ENCODE data around the gene MEGF11. TPM values are rescaled to one million over a fixed set of nuclear protein-coding genes. Genes with fewer than 3 reads are reported as not detected.

The MEGF11 gene
- total RNA-seq, 4 donors from 2014 or later, result 0.20 TPM; not detected in 3

GRCh38 chr15:66224946-66225345 is 28.6 kb downstream of the MEGF11 start:
- no peaks in the 10 kb centered on the region for H3K27me3 ChIP-seq
- no peaks in the 10 kb centered on the region for H3K4me1 ChIP-seq
- H3K9me3 ChIP-seq, result no peaks in the 10 kb centered on the region
- no peak overlapping the region for H3K4me3 ChIP-seq (replicated peaks in 1 of 3)
- no peak overlapping the region for H3K27ac ChIP-seq
- H3K36me3 ChIP-seq, result no peaks in the 10 kb centered on the region
- peak; percentile 91 to 92 for DNase-seq
- intact Hi-C loops (cut with DNase I), result no loop called here
- WGBS, 2 donors, result 31 to 34% methylated on average over 6 of the region's 6 CpGs
- TF ChIP-seq POLR2A (IDR thresholded peaks at IDR 0.05), result no peak
- TF ChIP-seq, protein P1, sequence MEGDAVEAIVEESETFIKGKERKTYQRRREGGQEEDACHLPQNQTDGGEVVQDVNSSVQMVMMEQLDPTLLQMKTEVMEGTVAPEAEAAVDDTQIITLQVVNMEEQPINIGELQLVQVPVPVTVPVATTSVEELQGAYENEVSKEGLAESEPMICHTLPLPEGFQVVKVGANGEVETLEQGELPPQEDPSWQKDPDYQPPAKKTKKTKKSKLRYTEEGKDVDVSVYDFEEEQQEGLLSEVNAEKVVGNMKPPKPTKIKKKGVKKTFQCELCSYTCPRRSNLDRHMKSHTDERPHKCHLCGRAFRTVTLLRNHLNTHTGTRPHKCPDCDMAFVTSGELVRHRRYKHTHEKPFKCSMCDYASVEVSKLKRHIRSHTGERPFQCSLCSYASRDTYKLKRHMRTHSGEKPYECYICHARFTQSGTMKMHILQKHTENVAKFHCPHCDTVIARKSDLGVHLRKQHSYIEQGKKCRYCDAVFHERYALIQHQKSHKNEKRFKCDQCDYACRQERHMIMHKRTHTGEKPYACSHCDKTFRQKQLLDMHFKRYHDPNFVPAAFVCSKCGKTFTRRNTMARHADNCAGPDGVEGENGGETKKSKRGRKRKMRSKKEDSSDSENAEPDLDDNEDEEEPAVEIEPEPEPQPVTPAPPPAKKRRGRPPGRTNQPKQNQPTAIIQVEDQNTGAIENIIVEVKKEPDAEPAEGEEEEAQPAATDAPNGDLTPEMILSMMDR (IDR thresholded peaks at IDR 0.05), result peak in 1 of 6 experiments; percentile 15

DNA sequence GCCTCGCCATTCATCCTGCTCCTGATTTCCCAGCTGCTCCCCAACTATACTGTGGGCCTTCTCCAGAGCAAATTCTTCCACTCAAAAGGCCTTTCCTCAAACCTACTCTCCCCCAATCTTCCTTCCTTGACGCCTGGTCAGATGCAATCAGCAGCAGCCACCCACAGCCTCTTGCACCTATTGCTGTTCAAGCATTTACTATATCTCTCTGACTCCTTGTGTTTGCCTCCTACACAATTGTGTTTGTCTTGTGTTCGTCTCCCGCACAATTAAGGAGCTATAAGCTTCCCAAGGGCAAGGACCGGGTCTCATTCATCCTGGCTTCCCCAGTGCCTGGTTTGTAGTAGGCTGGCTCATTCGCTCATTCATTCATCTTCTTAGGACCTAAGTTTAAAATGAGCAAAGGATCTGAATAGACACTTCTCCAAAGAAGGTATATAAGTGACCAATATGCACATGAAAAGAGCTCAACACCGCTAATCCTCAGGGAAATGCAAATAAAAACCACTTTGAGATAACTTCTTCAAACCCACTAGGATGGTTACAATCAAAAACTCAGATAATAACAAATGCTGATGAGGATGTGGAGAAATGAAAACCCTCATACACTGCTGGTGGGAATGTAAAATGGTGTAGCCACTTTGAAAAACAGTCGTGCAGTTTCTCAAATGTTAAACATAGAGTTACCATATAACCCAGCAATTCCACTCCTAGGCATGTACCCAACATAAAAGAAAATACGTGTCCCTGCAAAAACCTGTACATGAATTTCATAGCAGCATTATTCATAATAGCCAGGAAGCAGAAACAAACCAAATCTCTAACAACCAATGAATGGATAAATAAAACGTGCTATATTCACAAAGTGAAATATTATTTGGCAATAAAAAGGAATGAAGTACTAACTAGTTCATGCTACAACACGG is 31.0 kb downstream of the MEGF11 start:
- Histone ChIP-seq H3K27me3 (no peaks in the 10 kb centered on the region), H3K36me3 (no peaks in the 10 kb centered on the region), H3K27ac (no peak overlapping the region), H3K9me3 (no peaks in the 10 kb centered on the region), H3K4me1 (no peaks in the 10 kb centered on the region), H3K4me3 (replicated peaks in 1 of 3) (no peak overlapping the region)
- TF ChIP-seq POLR2A (IDR thresholded peaks at IDR 0.05), result no peak
- TF ChIP-seq, protein P1 (IDR thresholded peaks at IDR 0.05), result no peak
- DNase-seq, result no peak
- WGBS, 2 donors, result 71 to 73% methylated on average over 11 of the region's 11 CpGs
- intact Hi-C loops (cut with DNase I), result no loop called here

DNA sequence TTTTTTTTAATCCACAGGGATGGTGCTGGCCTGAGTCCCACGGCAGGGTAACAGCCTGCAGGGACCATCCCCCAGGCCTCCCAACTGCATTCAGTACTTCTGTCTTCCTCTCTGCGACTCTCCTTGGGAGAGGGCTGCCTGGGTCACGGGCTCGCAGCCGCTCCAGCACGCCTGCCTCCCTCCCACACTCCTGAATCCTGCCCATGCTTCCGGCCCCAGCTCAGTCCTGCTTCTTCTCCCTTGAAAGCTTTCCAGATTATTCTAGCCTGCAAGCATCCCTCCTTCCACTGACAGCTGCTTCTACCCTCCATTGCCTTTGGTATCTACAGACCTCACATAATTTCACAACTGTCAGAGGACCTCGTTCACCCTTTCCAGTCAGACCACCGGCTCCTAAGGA is 32.4 kb downstream of the MEGF11 start:
- intact Hi-C loops (cut with DNase I), result no loop called here
- DNase-seq, result no peak
- Histone ChIP-seq H3K4me3 (replicated peaks in 1 of 3) (no peak overlapping the region), H3K4me1 (no peaks in the 10 kb centered on the region), H3K36me3 (no peaks in the 10 kb centered on the region), H3K9me3 (no peaks in the 10 kb centered on the region), H3K27me3 (no peaks in the 10 kb centered on the region), H3K27ac (no peak overlapping the region)
- 24 to 40% methylated on average over 9 of the region's 9 CpGs for WGBS, 2 donors
- TF ChIP-seq POLR2A (IDR thresholded peaks at IDR 0.05), result no peak
- TF ChIP-seq, protein P1 (IDR thresholded peaks at IDR 0.05), result no peak

- DNase-seq, result no peak
- TF ChIP-seq, protein P1 (IDR thresholded peaks at IDR 0.05), result no peak
- no peak for TF ChIP-seq POLR2A (IDR thresholded peaks at IDR 0.05)
- no peaks in the 10 kb centered on the region for H3K36me3 ChIP-seq
- 90 to 98% methylated on average over 6 of the region's 6 CpGs for WGBS, 2 donors
- no peaks in the 10 kb centered on the region for H3K4me1 ChIP-seq
- H3K27ac ChIP-seq, result no peak overlapping the region
- no peaks in the 10 kb centered on the region for H3K27me3 ChIP-seq
- no peaks in the 10 kb centered on the region for H3K9me3 ChIP-seq
- intact Hi-C loops (cut with DNase I), result no loop called here
- H3K4me3 ChIP-seq (replicated peaks in 1 of 3), result no peak overlapping the region
Measured at GRCh38 chr15:66220601-66221000, 32.9 kb downstream of the MEGF11 start.

GRCh38 chr15:66219339-66219738 is 34.2 kb downstream of the MEGF11 start:
- Histone ChIP-seq H3K4me1 (no peaks in the 10 kb centered on the region), H3K27ac (no peak overlapping the region), H3K4me3 (replicated peaks in 1 of 3) (no peak overlapping the region), H3K27me3 (no peaks in the 10 kb centered on the region), H3K9me3 (no peaks in the 10 kb centered on the region), H3K36me3 (no peaks in the 10 kb centered on the region)
- 85 to 86% methylated on average over 2 of the region's 2 CpGs for WGBS, 2 donors
- no peak for TF ChIP-seq POLR2A (IDR thresholded peaks at IDR 0.05)
- TF ChIP-seq, protein P1 (IDR thresholded peaks at IDR 0.05), result no peak
- intact Hi-C loops (cut with DNase I), result no loop called here
- no peak for DNase-seq
